ENCODE results near the gene PDPK1.

The PDPK1 gene

DNA sequence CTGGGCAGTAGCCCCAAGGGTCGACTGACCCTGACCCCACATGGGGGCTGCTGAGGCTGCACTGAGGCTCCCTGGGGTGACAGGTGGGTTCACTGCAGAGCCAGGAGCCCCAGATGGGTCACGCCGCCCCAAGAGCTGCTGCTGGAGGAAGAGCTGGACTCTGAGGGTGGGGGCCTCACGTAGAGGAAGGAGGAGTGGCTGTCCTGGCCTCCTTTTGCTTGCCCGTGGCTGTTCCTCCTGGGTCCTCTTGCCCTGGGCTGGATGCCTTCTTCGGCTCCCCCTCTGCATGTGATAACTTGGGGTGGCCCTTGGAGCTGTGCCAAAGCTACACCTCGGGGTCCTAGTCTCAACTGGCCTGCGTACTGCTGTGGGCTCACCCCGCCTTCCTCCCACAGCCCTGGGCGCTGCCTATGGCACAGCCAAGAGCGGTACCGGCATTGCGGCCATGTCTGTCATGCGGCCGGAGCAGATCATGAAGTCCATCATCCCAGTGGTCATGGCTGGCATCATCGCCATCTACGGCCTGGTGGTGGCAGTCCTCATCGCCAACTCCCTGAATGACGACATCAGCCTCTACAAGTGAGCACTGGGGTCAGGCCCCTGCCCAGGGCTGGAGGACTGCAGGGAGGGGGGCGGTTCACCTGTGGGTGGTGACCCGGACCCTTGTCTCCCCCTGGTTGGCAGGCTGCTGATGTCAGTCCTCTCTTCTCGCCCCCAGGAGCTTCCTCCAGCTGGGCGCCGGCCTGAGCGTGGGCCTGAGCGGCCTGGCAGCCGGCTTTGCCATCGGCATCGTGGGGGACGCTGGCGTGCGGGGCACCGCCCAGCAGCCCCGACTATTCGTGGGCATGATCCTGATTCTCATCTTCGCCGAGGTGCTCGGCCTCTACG is 18.8 kb upstream of the PDPK1 start:
- peak overlapping the region; percentile 66 for H3K4me2 ChIP-seq (ENCODE audit: low read length)
- H3F3A ChIP-seq (ENCODE audit: control insufficient read depth, insufficient read depth) = peaks cover 6% of the 10 kb centered on the region
- 0 out of 2 replicates have a peak overlapping the region, but pooled peaks have one; percentile 28 for H3K27ac ChIP-seq (ENCODE audit: low read depth, low read length)
- H3K4me1 ChIP-seq (ENCODE audit: control insufficient read depth, low read length) = peaks cover 54% of the 10 kb centered on the region
- H3K4me3 ChIP-seq (ENCODE audit: low read length) = peak overlapping the region; percentile 62; the same call in 1 of the 2 replicates
- peaks cover 13% of the 10 kb centered on the region for H4K20me1 ChIP-seq (ENCODE audit: control insufficient read depth, insufficient read depth, low read depth, low read length)
- H3K79me2 ChIP-seq (ENCODE audit: control insufficient read depth, low read length) = peaks cover 67% of the 10 kb centered on the region
- no peaks in the 10 kb centered on the region for H3K27me3 ChIP-seq (ENCODE audit: control insufficient read depth, low read length)
- no peaks in the 10 kb centered on the region for H3K9me2 ChIP-seq (replicated peaks; ENCODE audit: control insufficient read depth, low read length)
- peaks cover 38% of the 10 kb centered on the region for H3K36me3 ChIP-seq (ENCODE audit: control insufficient read depth, low read length)
- no peaks in the 10 kb centered on the region for H3K9me3 ChIP-seq (ENCODE audit: control insufficient read depth, insufficient read depth, low read length)
- no peak for TF ChIP-seq EZH2phosphoT487 (IDR thresholded peaks at IDR 0.05; ENCODE audit: borderline replicate concordance, low read length)
- TF ChIP-seq, protein P1, sequence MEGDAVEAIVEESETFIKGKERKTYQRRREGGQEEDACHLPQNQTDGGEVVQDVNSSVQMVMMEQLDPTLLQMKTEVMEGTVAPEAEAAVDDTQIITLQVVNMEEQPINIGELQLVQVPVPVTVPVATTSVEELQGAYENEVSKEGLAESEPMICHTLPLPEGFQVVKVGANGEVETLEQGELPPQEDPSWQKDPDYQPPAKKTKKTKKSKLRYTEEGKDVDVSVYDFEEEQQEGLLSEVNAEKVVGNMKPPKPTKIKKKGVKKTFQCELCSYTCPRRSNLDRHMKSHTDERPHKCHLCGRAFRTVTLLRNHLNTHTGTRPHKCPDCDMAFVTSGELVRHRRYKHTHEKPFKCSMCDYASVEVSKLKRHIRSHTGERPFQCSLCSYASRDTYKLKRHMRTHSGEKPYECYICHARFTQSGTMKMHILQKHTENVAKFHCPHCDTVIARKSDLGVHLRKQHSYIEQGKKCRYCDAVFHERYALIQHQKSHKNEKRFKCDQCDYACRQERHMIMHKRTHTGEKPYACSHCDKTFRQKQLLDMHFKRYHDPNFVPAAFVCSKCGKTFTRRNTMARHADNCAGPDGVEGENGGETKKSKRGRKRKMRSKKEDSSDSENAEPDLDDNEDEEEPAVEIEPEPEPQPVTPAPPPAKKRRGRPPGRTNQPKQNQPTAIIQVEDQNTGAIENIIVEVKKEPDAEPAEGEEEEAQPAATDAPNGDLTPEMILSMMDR (IDR thresholded peaks at IDR 0.05; ENCODE audit: low read depth, low read length, poor library complexity, severe bottlenecking) = no peak

DNA sequence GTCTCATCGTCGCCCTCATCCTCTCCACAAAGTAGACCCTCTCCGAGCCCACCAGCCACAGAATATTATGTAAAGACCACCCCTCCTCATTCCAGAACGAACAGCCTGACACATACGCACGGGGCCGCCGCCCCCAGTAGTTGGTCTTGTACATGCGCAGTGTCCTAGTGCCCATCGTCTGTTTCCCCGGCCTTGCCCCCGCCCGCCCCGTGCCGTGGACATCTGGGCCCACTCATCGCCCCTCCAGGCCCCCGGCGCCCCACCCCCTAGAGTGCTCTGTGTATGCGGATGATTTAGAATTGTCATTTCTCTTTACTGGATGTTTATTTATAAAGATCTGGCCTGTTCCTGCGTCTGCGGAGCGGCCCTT is 18.1 kb upstream of the PDPK1 start:
- peaks cover 11% of the 10 kb centered on the region for H4K20me1 ChIP-seq (ENCODE audit: control insufficient read depth, insufficient read depth, low read depth, low read length)
- peaks cover 53% of the 10 kb centered on the region for H3K4me1 ChIP-seq (ENCODE audit: control insufficient read depth, low read length)
- H3K79me2 ChIP-seq (ENCODE audit: control insufficient read depth, low read length) = peaks cover 61% of the 10 kb centered on the region
- peak overlapping the region; percentile 28; the same call in 1 of the 2 replicates for H3K27ac ChIP-seq (ENCODE audit: low read depth, low read length)
- H3F3A ChIP-seq (ENCODE audit: control insufficient read depth, insufficient read depth) = peaks cover 6% of the 10 kb centered on the region
- no peaks in the 10 kb centered on the region for H3K27me3 ChIP-seq (ENCODE audit: control insufficient read depth, low read length)
- H3K4me2 ChIP-seq (ENCODE audit: low read length) = peak overlapping the region; percentile 66
- TF ChIP-seq, protein P1 (IDR thresholded peaks at IDR 0.05; ENCODE audit: low read depth, low read length, poor library complexity, severe bottlenecking) = no peak
- TF ChIP-seq EZH2phosphoT487 (IDR thresholded peaks at IDR 0.05; ENCODE audit: borderline replicate concordance, low read length) = no peak
- H3K4me3 ChIP-seq (ENCODE audit: low read length) = peak overlapping the region; percentile 62
- no peaks in the 10 kb centered on the region for H3K9me2 ChIP-seq (replicated peaks; ENCODE audit: control insufficient read depth, low read length)
- H3K36me3 ChIP-seq (ENCODE audit: control insufficient read depth, low read length) = peaks cover 42% of the 10 kb centered on the region
- no peaks in the 10 kb centered on the region for H3K9me3 ChIP-seq (ENCODE audit: control insufficient read depth, insufficient read depth, low read length)

DNA sequence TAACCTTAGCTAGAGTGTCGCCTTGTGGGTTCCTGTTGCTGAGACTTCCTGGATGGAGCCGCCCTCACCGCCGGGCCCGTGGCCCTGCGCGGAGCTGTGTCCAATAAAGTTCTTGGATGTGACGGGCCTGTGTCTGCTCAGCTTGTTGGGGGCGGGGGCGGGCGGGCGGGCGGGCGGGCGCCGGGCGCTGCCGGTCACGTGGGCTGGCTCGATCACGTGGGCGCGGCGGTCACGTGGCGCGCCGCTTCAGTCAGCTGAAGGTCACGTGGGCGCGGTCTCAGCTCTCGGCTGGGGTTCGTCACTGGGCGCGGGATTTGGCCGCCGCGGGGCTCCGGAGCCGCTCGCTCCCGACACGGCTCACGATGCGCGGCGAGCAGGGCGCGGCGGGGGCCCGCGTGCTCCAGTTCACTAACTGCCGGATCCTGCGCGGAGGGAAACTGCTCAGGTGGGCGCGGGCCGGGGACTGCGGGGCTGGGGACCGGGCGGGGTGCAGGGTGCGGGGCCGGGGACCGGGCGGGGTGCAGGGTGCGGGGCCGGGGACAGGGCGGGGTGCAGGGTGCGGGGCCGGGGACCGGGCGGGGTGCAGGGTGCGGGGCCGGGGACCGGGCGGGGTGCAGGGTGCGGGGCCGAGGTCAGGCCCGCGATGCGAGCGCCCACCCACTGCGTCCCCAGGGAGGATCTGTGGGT is 17.6 kb upstream of the PDPK1 start, which contains the start of gene AMDHD2:
TSS of gene AMDHD2 (plus strand) at position 275 of the 687 bp plus-strand sequence. CDS start at position 363, 88 bp downstream.
- H3K27me3 ChIP-seq (ENCODE audit: control insufficient read depth, low read length) = no peaks in the 10 kb centered on the region
- no peaks in the 10 kb centered on the region for H3K9me3 ChIP-seq (ENCODE audit: control insufficient read depth, insufficient read depth, low read length)
- H3K27ac ChIP-seq (ENCODE audit: low read depth, low read length) = peak within 1 kb of the TSS; percentile 28; the same call in 1 of the 2 replicates
- H3K36me3 ChIP-seq (ENCODE audit: control insufficient read depth, low read length) = peaks cover 44% of the 10 kb centered on the region
- peaks cover 6% of the 10 kb centered on the region for H3F3A ChIP-seq (ENCODE audit: control insufficient read depth, insufficient read depth)
- TF ChIP-seq, protein P1 (IDR thresholded peaks at IDR 0.05; ENCODE audit: low read depth, low read length, poor library complexity, severe bottlenecking) = no peak
- no peak for TF ChIP-seq EZH2phosphoT487 (IDR thresholded peaks at IDR 0.05; ENCODE audit: borderline replicate concordance, low read length)
- H4K20me1 ChIP-seq (ENCODE audit: control insufficient read depth, insufficient read depth, low read depth, low read length) = peaks cover 5% of the 10 kb centered on the region; the same call in 1 of the 2 replicates
- peaks cover 56% of the 10 kb centered on the region for H3K79me2 ChIP-seq (ENCODE audit: control insufficient read depth, low read length)
- peak within 1 kb of the TSS; percentile 82 for H3K4me2 ChIP-seq (ENCODE audit: low read length)
- no peaks in the 10 kb centered on the region for H3K9me2 ChIP-seq (replicated peaks; ENCODE audit: control insufficient read depth, low read length)
- peaks cover 47% of the 10 kb centered on the region for H3K4me1 ChIP-seq (ENCODE audit: control insufficient read depth, low read length)
- peak within 1 kb of the TSS; percentile 79 for H3K4me3 ChIP-seq (ENCODE audit: low read length)
